ENCODE measurements around the gene RASGRF2. TPM values are rescaled to one million over a fixed set of nuclear protein-coding genes. Genes with fewer than 3 reads are reported as not detected.

RASGRF2 gene
- total RNA-seq, 4 donors from 2014 or later: 3.6 to 6.3 (median 4.8) TPM

DNA sequence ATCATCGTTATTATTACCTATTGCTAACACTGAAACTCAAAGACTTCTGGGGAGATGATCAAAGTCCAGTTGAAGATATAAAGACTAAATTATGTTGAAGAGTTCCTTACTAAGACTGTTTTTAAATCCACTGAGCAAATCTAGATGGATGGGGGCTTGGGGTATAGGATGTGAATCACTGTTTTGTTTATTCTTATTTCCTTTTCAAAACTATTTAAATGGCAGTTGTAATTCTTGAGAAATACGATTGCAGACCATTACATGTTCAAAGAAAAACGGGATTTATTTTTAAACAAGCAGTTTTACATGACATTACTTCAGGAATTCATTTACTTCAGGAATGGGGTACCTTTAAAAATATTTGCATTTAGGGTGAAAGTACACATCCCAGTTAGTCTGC lies 4.3 kb downstream of the RASGRF2 start:
- H3K9me3 ChIP-seq: no peaks in the 10 kb centered on the region
- intact Hi-C loops (cut with DNase I; ENCODE audit: low total_unique reads): no loop called here
- H3K4me1 ChIP-seq: no peaks in the 10 kb centered on the region
- in situ Hi-C loops (cut with MboI; ENCODE audit: low sequenced_read_pairs in 4 of 4): no loop called here
- H3K27me3 ChIP-seq: peaks cover 9 to 18% (median 15%) of the 10 kb centered on the region in 3 donors
- H3K36me3 ChIP-seq: no peaks in the 10 kb centered on the region
- ATAC-seq (no peak), DNase-seq (no peak)
- peak overlapping the region in 2 of 4 donors; percentile 17 to 58 for H3K4me3 ChIP-seq
- TF ChIP-seq POLR2A (IDR thresholded peaks at IDR 0.05) (no peak), CTCF (IDR thresholded peaks at IDR 0.05 in 4 of 5, conservative IDR thresholded peaks at IDR 0.05 in 1 of 5) (no peak)
- H3K27ac ChIP-seq: peak overlapping the region; percentile 34 to 78 (median 72)

DNA sequence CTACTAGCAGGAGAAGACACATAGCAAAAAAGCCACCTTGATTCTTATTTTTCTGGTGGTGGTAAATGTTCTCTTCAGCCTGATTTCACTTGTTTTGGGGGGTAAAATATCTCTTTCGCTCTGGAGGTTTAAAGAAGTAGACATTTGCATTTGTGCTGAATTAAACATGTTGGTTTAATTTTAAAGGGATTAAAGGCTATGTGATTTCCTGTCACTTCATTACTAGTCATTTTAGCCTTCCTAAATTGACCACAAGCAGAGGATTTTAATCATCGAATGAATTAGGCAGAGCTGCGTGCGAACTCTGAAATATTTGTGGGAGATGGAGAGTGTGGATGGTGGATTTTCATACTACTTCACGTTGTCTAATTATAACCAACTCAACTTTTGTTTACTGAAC lies 4.8 kb downstream of the RASGRF2 start:
- no peaks in the 10 kb centered on the region for H3K36me3 ChIP-seq
- intact Hi-C loops (cut with DNase I; ENCODE audit: low total_unique reads): no loop called here
- H3K9me3 ChIP-seq: no peaks in the 10 kb centered on the region
- ATAC-seq (no peak), DNase-seq (no peak)
- no peak for TF ChIP-seq CTCF (IDR thresholded peaks at IDR 0.05 in 4 of 5, conservative IDR thresholded peaks at IDR 0.05 in 1 of 5)
- no peak for TF ChIP-seq POLR2A (IDR thresholded peaks at IDR 0.05)
- H3K27me3 ChIP-seq: peaks cover 5 to 14% (median 11%) of the 10 kb centered on the region in 3 donors
- H3K4me3 ChIP-seq: peak overlapping the region in 1 of 4 donors; percentile 58
- peak overlapping the region; percentile 34 to 78 (median 72) for H3K27ac ChIP-seq
- no peaks in the 10 kb centered on the region for H3K4me1 ChIP-seq
- in situ Hi-C loops (cut with MboI; ENCODE audit: low sequenced_read_pairs in 4 of 4): no loop called here

- no peaks in the 10 kb centered on the region for H3K9me3 ChIP-seq
- peaks cover 0 to 3% (median 0%) of the 10 kb centered on the region in 3 donors for H3K27me3 ChIP-seq
- no peak overlapping the region for H3K4me3 ChIP-seq
- H3K27ac ChIP-seq: peak overlapping the region; percentile 5 to 70 (median 40)
- no peaks in the 10 kb centered on the region for H3K4me1 ChIP-seq
- TF ChIP-seq CTCF (IDR thresholded peaks at IDR 0.05 in 4 of 5, conservative IDR thresholded peaks at IDR 0.05 in 1 of 5): no peak
- peak in 1 of 2 donors; percentile 17 for TF ChIP-seq POLR2A (IDR thresholded peaks at IDR 0.05)
- ATAC-seq: peak in 1 of 2 donors; percentile 36
- intact Hi-C loops (cut with DNase I; ENCODE audit: low total_unique reads) (no loop called here), in situ Hi-C loops (cut with MboI; ENCODE audit: low sequenced_read_pairs in 4 of 4) (no loop called here)
- no peak for DNase-seq
- no peaks in the 10 kb centered on the region for H3K36me3 ChIP-seq
These were observed 7.5 kb downstream of the RASGRF2 start for GRCh38 chr5:80967500-80968181.

GRCh38 chr5:80973027-80973426 lies 12.9 kb downstream of the RASGRF2 start:
- in situ Hi-C loops (cut with MboI; ENCODE audit: low sequenced_read_pairs in 4 of 4): no loop called here
- no peak for TF ChIP-seq POLR2A (IDR thresholded peaks at IDR 0.05)
- TF ChIP-seq CTCF (IDR thresholded peaks at IDR 0.05 in 4 of 5, conservative IDR thresholded peaks at IDR 0.05 in 1 of 5): no peak
- H3K4me1 ChIP-seq: no peaks in the 10 kb centered on the region
- intact Hi-C loops (cut with DNase I; ENCODE audit: low total_unique reads): no loop called here
- H3K4me3 ChIP-seq: no peak overlapping the region
- peak overlapping the region in 1 of 4 donors; percentile 22 for H3K27ac ChIP-seq
- ATAC-seq: no peak
- no peaks in the 10 kb centered on the region for H3K36me3 ChIP-seq
- H3K27me3 ChIP-seq: no peaks in the 10 kb centered on the region
- no peaks in the 10 kb centered on the region for H3K9me3 ChIP-seq
- DNase-seq: no peak
